ENCODE results near the gene TRRAP. TPM values are rescaled to one million over a fixed set of nuclear protein-coding genes. Genes with fewer than 3 reads are reported as not detected.

Gene TRRAP
- polyA plus RNA-seq, 2 of the 4 experiments (the other 2 are of a cell fraction) = 12.2 to 22.1 TPM

- Histone ChIP-seq H3K4me3 (no peak overlapping the region), H3K4me1 (no peaks in the 10 kb centered on the region), H3K9me3 (no peaks in the 10 kb centered on the region), H3K4me2 (no peak overlapping the region), H3K27ac (no peak overlapping the region)
- ChIA-PET POLR2A (no interaction called here), CTCF (interaction anchor here (1.3 kb wide), 1 partner anchor 11 kb away, joined by 4 read pairs; no protein-coding TSS in a partner anchor)
- no peak for FAIRE-seq
- WGBS (ENCODE audit: missing lambda C conversion rate) = 91% methylated on average over 13 of the region's 15 CpGs
- ATAC-seq = no peak
- no peak for TF ChIP-seq E2F6 (IDR thresholded peaks at IDR 0.05; ENCODE audit: borderline replicate concordance, low read depth)
- no peak for TF ChIP-seq BHLHE40 (IDR thresholded peaks at IDR 0.05; ENCODE audit: low read depth, low read length)
- no peak for TF ChIP-seq JUN (IDR thresholded peaks at IDR 0.05)
- TF ChIP-seq CTCF (IDR thresholded peaks at IDR 0.05) = no peak
- TF ChIP-seq RNF2 (IDR thresholded peaks at IDR 0.05; ENCODE audit: borderline replicate concordance, low read depth) = no peak
- no peak for TF ChIP-seq BCL3 (IDR thresholded peaks at IDR 0.05)
- no peak for TF ChIP-seq MAX (IDR thresholded peaks at IDR 0.05)
- TF ChIP-seq ATOH8 (CRISPR knock-in tag; IDR thresholded peaks at IDR 0.05; ENCODE audit: low read depth) = no peak
- no peak for TF ChIP-seq RARB (CRISPR knock-in tag; IDR thresholded peaks at IDR 0.05)
- no peak for TF ChIP-seq NR3C1 (IDR thresholded peaks at IDR 0.05)
- TF ChIP-seq HEYL (CRISPR knock-in tag; IDR thresholded peaks at IDR 0.05) = no peak
- no peak for DNase-seq (ENCODE audit: low read depth in 1 of 2, low spot score in 1 of 2)
These were observed 125.1 kb downstream of the TRRAP start for GRCh38 chr7:99003419-99003818.

- Histone ChIP-seq H3K4me3 (no peak overlapping the region), H3K4me1 (no peaks in the 10 kb centered on the region), H3K4me2 (no peak overlapping the region), H3K9me3 (no peaks in the 10 kb centered on the region), H3K27ac (no peak overlapping the region)
- WGBS (ENCODE audit: missing lambda C conversion rate) = 91% methylated on average over 8 of the region's 8 CpGs
- ATAC-seq (no peak), DNase-seq (ENCODE audit: low read depth in 1 of 2, low spot score in 1 of 2) (no peak), FAIRE-seq (no peak)
- ChIA-PET POLR2A (no interaction called here), CTCF (interaction anchor here (0.9 to 1.5 kb wide), 4 partner anchors 12 to 362 kb away, joined by 3 to 4 read pairs (median 4); no protein-coding TSS in a partner anchor)
- TF ChIP-seq PHF8 (IDR thresholded peaks at IDR 0.05; ENCODE audit: borderline replicate concordance, low read depth) = no peak
- no peak for TF ChIP-seq BHLHE40 (IDR thresholded peaks at IDR 0.05; ENCODE audit: low read depth, low read length)
- TF ChIP-seq HEYL (CRISPR knock-in tag; IDR thresholded peaks at IDR 0.05) = no peak
- TF ChIP-seq KDM5A (IDR thresholded peaks at IDR 0.05) = no peak
- TF ChIP-seq CBX8 (IDR thresholded peaks at IDR 0.05) = no peak
- no peak for TF ChIP-seq PBX3 (IDR thresholded peaks at IDR 0.05)
- no peak for TF ChIP-seq RARB (CRISPR knock-in tag; IDR thresholded peaks at IDR 0.05)
- no peak for TF ChIP-seq RFX5 (IDR thresholded peaks at IDR 0.05)
- TF ChIP-seq MAFK (IDR thresholded peaks at IDR 0.05; ENCODE audit: partially characterized antibody) = no peak
- no peak for TF ChIP-seq ATOH8 (CRISPR knock-in tag; IDR thresholded peaks at IDR 0.05; ENCODE audit: low read depth)
- TF ChIP-seq ZSCAN20 (CRISPR knock-in tag; IDR thresholded peaks at IDR 0.05) = no peak
- TF ChIP-seq ZFP36 (IDR thresholded peaks at IDR 0.05; ENCODE audit: borderline replicate concordance, partially characterized antibody) = no peak
- no peak for TF ChIP-seq HES2 (IDR thresholded peaks at IDR 0.05)
- TF ChIP-seq ZC3H11A (IDR thresholded peaks at IDR 0.05) = no peak
- no peak for TF ChIP-seq HOXB13 (CRISPR knock-in tag; IDR thresholded peaks at IDR 0.05; ENCODE audit: low read depth)
- TF ChIP-seq REST (IDR thresholded peaks at IDR 0.05) = no peak
These were observed 125.9 kb downstream of the TRRAP start for GRCh38 chr7:99004216-99004615.
